Tibial nerve (tissue), 4 donors: ENCODE results near the gene KIF21A. TPM values are rescaled to one million over a fixed set of nuclear protein-coding genes. Genes with fewer than 3 reads are reported as not detected.

ENCODE experiments used
- DNase-seq, 2 donors: peaks; one replicate each; pipeline ENCODE4 v3.0.0-alpha.2; 2019; ENCODE audit warnings: low spot score in 2 of 2
- H3K27ac ChIP-seq, 4 donors: fragments of 200-600 bp; sonication (generic) in 3 of 4; one replicate each; pipeline ENCODE4 v1.5.1; 2017 to 2019; ENCODE audit warnings: mild to moderate bottlenecking in 1 of 4
- H3K27me3 ChIP-seq, 2 donors: fragments of 200-600 bp; sonication (generic) in 1 of 2; one replicate each; pipeline versions ENCODE4 v1.5.1 to v1.6.0; 2017 to 2019
- H3K36me3 ChIP-seq, 3 donors: fragments of 200-600 bp; sonication (generic); one replicate each; pipeline ENCODE4 v1.5.1; 2018 to 2019
- H3K4me1 ChIP-seq, 4 donors: fragments of 200-600 bp; sonication (generic) in 3 of 4; one replicate each; pipeline ENCODE4 v1.5.1; 2017 to 2019
- H3K4me3 ChIP-seq, 4 donors: fragments of 200-600 bp; sonication (generic) in 3 of 4; one replicate each; pipeline ENCODE4 v1.5.1; 2017 to 2019; ENCODE audit warnings: mild to moderate bottlenecking in 1 of 4, moderate library complexity in 1 of 4
- H3K9me3 ChIP-seq, 4 donors: fragments of 200-600 bp; sonication (generic) in 3 of 4; one replicate each; pipeline ENCODE4 v1.5.1; 2017 to 2019
- EP300 ChIP-seq, 2 donors: sonication (generic); formaldehyde crosslinking; IDR thresholded peaks; one replicate each; pipeline ENCODE4 v1.6.1; 2017; ENCODE audit warnings: antibody characterized with exemption in 2 of 2, mild to moderate bottlenecking in 1 of 2
- POLR2A ChIP-seq, 2 donors: fragments of 450-650 bp; IDR thresholded peaks; one replicate each; pipeline ENCODE4 v1.6.1; 2017; ENCODE audit warnings: antibody characterized with exemption in 2 of 2, mild to moderate bottlenecking in 2 of 2, moderate library complexity in 2 of 2
- WGBS, 2 donors: methylation state at CpG; one replicate each; pipeline ENCODE4 v1.1.5; 2018; 5-methylcytosine and 5-hydroxymethylcytosine counted together
- total RNA-seq, 4 donors: library from RNA; depleted of rRNA; stranded (reverse); fragments of >200 nt; gene quantifications; one replicate each; pipeline ENCODE4 v1.1.0, GENCODE V29; 2016
- TF ChIP-seq, protein P1 (sequence below), 5 experiments: fragments of 200-600 bp in 3 of 5; fragments of 450-650 bp in 2 of 5; sonication (generic) in 3 of 5; IDR thresholded peaks; one replicate each; pipeline ENCODE4 v1.5.1; 2016 to 2019; ENCODE audit warnings: antibody characterized with exemption in 5 of 5, mild to moderate bottlenecking in 3 of 5, moderate library complexity in 2 of 5

The KIF21A gene
- total RNA-seq, 4 donors from 2014 or later, result 13.5 to 56.6 (median 30.2) TPM

DNA sequence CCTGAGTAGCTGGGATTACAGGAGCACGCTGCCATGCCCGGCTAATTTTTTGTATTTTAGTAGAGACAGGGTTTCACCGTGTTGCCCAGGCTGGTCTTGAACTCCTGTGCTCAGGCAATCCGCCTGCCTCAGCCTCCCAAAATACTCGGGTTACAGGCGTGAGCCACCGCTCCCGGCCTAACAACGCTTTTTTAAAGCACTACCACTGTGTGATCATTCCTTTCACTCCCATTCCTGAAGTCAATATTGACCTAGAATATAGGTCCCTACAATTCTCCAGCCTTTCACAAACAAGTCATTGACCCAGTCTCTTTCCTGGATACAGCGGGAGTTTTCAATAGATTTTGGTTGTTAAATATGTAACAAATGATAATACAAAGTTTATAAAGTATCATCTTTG, 62.8 kb downstream of the KIF21A start:
- Histone ChIP-seq H3K4me1 (peaks cover 0 to 8% (median 0%) of the 10 kb centered on the region in 4 donors), H3K4me3 (no peak overlapping the region), H3K36me3 (no peaks in the 10 kb centered on the region), H3K27me3 (no peaks in the 10 kb centered on the region), H3K9me3 (no peaks in the 10 kb centered on the region), H3K27ac (no peak overlapping the region)
- no peak for DNase-seq
- 96% methylated on average over 10 of the region's 10 CpGs for WGBS, 2 donors
- TF ChIP-seq, protein P1, sequence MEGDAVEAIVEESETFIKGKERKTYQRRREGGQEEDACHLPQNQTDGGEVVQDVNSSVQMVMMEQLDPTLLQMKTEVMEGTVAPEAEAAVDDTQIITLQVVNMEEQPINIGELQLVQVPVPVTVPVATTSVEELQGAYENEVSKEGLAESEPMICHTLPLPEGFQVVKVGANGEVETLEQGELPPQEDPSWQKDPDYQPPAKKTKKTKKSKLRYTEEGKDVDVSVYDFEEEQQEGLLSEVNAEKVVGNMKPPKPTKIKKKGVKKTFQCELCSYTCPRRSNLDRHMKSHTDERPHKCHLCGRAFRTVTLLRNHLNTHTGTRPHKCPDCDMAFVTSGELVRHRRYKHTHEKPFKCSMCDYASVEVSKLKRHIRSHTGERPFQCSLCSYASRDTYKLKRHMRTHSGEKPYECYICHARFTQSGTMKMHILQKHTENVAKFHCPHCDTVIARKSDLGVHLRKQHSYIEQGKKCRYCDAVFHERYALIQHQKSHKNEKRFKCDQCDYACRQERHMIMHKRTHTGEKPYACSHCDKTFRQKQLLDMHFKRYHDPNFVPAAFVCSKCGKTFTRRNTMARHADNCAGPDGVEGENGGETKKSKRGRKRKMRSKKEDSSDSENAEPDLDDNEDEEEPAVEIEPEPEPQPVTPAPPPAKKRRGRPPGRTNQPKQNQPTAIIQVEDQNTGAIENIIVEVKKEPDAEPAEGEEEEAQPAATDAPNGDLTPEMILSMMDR (IDR thresholded peaks at IDR 0.05), result no peak
- TF ChIP-seq POLR2A (IDR thresholded peaks at IDR 0.05), result no peak
- TF ChIP-seq EP300 (IDR thresholded peaks at IDR 0.05), result no peak

- 21 to 35% methylated on average over 1 of the region's 1 CpG for WGBS, 2 donors
- no peak for DNase-seq
- TF ChIP-seq POLR2A (IDR thresholded peaks at IDR 0.05) (no peak), EP300 (IDR thresholded peaks at IDR 0.05) (no peak)
- TF ChIP-seq, protein P1 (IDR thresholded peaks at IDR 0.05), result no peak
- peaks cover 0 to 8% (median 0%) of the 10 kb centered on the region in 4 donors for H3K4me1 ChIP-seq
- no peak overlapping the region for H3K27ac ChIP-seq
- no peaks in the 10 kb centered on the region for H3K27me3 ChIP-seq
- no peaks in the 10 kb centered on the region for H3K36me3 ChIP-seq
- no peaks in the 10 kb centered on the region for H3K9me3 ChIP-seq
- H3K4me3 ChIP-seq, result no peak overlapping the region
These were observed 64.6 kb downstream of the KIF21A start for GRCh38 chr12:39378341-39378740.

DNA sequence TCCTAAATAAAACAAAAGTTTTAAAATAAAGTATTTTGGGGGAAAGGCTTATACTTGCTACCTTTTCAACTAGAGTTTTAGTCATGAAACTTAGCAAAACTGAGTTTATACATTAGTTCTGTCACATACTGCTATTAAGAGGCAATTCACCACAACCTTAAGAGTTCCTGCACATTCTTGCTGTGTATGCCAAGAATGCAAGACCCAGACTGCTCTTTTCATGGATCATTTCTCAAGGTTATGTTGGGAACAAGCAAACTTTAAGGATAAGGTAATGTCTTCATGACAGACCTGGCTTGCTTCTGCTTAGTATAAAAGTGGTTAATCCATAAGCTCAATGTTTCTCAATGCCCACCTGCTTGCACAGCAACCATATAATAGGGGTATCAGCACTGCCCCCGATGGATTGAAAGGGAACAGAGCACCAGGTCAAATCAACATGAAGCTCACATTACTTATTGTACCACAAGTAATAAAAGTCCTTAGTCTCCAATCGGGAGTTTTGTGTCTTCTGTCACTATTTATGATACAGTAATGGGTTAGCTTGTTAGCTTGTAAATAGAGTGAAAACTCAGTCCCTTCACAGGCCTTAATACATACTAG, 67.6 kb downstream of the KIF21A start:
- no peak overlapping the region for H3K4me3 ChIP-seq
- no peaks in the 10 kb centered on the region for H3K36me3 ChIP-seq
- 67 to 69% methylated on average over 2 of the region's 2 CpGs for WGBS, 2 donors
- peaks cover 0 to 5% (median 0%) of the 10 kb centered on the region in 4 donors for H3K4me1 ChIP-seq
- TF ChIP-seq POLR2A (IDR thresholded peaks at IDR 0.05) (no peak), EP300 (IDR thresholded peaks at IDR 0.05) (no peak)
- TF ChIP-seq, protein P1 (IDR thresholded peaks at IDR 0.05), result no peak
- no peaks in the 10 kb centered on the region for H3K27me3 ChIP-seq
- H3K27ac ChIP-seq, result no peak overlapping the region
- no peaks in the 10 kb centered on the region for H3K9me3 ChIP-seq
- DNase-seq, result no peak

GRCh38 chr12:39372929-39373328, 70.0 kb downstream of the KIF21A start:
- 74% methylated on average over 2 of the region's 2 CpGs for WGBS, 2 donors
- Histone ChIP-seq H3K27ac (no peak overlapping the region), H3K9me3 (no peaks in the 10 kb centered on the region), H3K4me3 (no peak overlapping the region), H3K4me1 (no peaks in the 10 kb centered on the region), H3K27me3 (no peaks in the 10 kb centered on the region), H3K36me3 (no peaks in the 10 kb centered on the region)
- TF ChIP-seq, protein P1 (IDR thresholded peaks at IDR 0.05), result no peak
- TF ChIP-seq POLR2A (IDR thresholded peaks at IDR 0.05) (no peak), EP300 (IDR thresholded peaks at IDR 0.05) (no peak)
- no peak for DNase-seq

GRCh38 chr12:39372204-39372925, 70.6 kb downstream of the KIF21A start:
- H3K27me3 ChIP-seq, result no peaks in the 10 kb centered on the region
- H3K4me3 ChIP-seq, result no peak overlapping the region
- no peak for DNase-seq
- 78 to 84% methylated on average over 2 of the region's 2 CpGs for WGBS, 2 donors
- H3K27ac ChIP-seq, result no peak overlapping the region
- no peaks in the 10 kb centered on the region for H3K9me3 ChIP-seq
- H3K36me3 ChIP-seq, result no peaks in the 10 kb centered on the region
- TF ChIP-seq EP300 (IDR thresholded peaks at IDR 0.05), result no peak
- TF ChIP-seq POLR2A (IDR thresholded peaks at IDR 0.05), result no peak
- TF ChIP-seq, protein P1 (IDR thresholded peaks at IDR 0.05), result no peak
- no peaks in the 10 kb centered on the region for H3K4me1 ChIP-seq
